IPS-NIHi7 (cell line): ENCODE measurements around the gene PABPC3.

ENCODE experiments used
- DNase-seq: peaks from one replicate; pipeline ENCODE4 v3.0.0; 2012; ENCODE audit warnings: mixed read lengths; ENCODE audit errors: extremely low spot score

The PABPC3 gene

GRCh38 chr13:25111585-25111956 is 15.6 kb downstream of the PABPC3 start:
- DNase-seq: no peak

DNA sequence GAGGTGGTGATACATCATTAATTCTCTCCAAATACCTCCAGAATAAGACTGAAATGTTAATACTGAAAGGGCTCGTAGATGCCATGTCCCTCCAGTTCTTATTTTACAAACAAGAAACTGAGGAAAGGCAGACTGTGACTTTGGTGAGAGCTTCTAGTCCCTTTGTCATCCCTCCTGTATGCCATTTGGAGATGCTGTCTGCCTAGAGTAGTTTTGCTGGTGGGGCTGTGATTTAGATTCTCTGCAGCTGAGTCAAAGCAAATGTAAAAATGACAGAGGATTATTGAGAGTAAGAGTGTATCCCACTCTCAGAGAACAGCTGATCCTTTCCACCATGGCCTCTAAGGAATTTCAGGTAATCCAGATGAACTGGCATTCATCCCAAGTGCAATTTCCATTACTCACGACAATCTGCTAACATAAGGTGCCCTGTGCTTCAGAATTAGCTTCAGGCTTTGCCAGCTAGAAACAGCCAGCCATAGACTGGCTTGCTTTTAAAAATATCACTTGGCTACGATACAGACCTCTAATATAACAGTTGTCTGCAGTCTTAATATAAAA is 16.8 kb downstream of the PABPC3 start:
- DNase-seq: no peak

DNA sequence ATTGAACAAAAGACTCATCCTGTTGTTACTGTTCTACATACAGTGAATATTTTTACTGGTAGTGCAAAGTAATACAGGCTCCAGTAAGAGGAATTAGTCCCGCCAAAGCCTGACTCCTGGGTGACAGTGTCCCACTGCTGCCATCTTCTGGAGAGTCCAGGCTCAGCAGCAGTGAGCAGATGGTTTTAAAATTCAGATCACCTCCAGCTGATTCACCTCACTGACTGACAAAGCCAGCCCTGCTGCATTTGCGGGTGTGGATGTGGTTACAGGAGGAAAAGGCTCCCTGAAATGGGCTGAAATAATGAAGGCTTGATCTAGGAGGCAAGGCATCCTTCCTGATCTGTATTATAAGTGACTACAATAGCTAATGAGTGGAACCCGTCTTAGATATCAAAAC is 18.3 kb downstream of the PABPC3 start:
- peak; percentile 83 for DNase-seq

DNA sequence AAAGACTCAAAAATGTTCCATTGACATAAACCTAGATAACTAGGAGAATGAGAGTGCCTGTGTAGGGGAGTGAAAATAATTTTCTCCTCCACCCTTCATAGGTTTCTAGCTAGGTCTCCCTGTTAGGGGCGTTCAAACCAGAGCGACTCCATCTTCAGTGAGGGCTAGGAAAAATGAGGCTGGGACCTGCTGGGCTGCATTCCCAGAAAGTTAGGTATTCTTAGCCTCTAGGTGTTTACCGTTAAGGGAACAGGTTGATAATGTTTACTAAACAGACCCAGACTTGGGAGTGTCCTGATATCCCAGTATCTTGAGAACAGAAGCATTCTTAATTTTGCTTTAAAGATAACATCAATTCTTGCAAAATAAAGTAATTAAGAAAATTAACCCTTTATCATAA is 20.1 kb downstream of the PABPC3 start:
- no peak for DNase-seq

GRCh38 chr13:25117312-25117711 is 21.4 kb downstream of the PABPC3 start:
- DNase-seq: no peak

DNA sequence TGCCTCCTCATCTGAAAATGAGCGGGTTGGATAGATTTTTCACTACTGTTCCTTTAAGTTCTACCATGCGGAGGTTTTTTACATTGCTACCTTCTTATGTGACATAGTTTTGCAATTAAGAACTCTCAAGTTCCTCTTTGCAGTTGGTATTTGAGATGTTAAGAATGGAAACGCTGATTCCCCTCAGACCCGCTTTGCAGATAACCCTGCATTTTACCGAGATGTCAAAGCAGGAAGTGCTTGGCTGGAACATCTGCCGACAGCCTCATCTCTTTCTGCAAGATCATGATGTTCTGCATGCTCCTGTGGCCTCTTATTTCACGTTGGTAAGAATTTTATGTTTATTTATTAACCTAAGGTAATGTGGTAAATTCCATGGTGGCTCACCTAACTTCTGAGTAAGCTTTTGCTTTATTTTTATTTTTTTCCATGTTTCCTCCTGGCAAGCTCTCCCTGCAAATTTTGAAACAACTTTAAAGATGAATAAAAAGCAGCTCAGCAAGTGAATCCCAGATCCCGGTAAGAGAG is 22.5 kb downstream of the PABPC3 start:
- no peak for DNase-seq

DNA sequence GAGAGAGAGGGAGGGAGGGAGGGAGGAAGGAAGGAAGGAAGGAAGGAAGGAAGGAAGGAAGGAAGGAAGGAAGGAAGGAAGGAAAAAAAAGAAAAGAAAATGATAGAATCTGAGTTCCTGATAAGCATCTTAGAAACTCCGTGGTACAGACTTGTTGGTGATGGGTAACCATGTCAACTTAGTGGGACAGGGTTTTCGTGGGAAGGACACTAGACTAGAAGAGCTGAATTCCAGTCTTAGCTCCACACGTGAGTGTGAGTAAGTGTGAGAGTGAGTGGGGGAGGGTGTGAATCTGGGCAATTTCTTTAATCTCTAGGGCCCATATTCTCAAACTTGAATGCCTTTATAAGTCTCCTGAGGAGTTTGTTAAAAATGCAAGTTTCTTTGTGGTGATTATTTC is 35.0 kb downstream of the PABPC3 start:
- DNase-seq: no peak

DNA sequence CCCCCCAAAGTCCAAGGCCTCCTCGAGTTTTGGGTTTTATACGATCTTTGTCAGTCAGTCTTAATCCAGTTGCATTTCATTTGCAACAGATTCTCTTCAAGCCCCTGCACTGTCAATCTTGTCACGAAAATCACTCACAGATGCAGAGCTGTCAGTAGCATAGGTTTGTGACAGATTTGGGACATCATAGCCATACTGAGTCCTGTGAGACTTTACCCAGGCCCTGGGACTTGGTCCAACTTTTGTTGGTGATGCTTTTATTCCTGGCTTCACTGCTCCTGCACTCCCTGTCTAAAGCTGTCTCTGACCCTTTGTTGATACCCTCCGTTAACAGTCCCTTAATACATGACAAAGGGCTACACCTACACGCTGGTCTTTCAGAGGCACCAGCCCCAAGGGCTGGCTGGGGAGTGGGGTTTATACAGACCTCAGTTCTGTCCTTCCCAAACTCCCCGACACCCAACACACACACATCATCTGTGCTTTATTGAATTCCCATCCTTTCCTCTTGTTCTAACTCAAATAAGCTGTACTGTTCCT is 36.0 kb downstream of the PABPC3 start:
- DNase-seq: peak; percentile 43

DNA sequence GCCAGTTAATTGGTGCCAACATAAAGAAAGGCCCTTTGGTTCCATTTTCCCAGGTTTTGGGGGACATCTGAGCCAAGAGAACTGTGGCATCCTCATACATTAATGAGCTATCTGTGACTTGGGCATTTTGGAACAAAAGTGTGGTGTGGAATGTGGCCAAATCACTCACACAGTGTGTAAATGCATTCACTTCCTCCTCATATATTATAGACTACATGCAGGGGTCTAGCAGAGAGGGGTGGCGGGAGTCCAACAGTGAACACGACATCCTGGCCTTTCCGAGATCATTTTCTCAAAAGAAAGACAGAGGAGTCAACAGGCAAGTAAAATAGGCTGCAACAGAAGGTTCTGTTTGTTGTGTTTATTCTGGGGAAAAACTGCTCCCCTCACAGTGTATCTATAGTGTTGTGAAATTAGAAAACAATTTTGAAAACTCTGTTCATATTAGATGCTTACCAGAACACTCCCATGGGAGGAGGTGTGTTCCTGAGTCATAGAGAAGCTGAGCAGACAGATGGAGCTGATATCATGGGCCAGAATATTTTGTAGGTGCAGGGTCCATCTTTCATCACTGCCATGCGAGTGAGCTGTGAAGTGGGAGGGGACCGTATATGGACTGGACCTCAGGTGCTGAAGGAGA is 36.9 kb downstream of the PABPC3 start:
- DNase-seq: no peak

DNA sequence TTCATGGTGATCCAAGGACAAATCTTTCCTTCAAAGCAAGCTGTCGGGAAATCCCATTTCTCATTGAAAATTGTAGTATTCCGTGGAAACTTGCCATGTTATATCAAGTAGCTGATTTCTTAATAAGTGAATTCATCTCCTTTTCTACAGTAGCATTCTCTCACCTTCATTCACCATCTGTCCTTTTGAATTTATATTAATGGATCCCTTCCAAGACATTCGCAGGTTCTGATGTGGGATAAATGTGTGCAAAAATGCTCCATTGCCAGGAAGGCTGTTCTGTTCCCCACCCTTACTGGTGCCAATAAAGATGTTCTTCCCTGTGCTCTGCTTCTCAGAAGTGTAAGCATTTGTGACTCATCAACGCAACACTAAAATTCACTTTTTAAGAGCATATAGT is 40.0 kb downstream of the PABPC3 start:
- DNase-seq: no peak

DNA sequence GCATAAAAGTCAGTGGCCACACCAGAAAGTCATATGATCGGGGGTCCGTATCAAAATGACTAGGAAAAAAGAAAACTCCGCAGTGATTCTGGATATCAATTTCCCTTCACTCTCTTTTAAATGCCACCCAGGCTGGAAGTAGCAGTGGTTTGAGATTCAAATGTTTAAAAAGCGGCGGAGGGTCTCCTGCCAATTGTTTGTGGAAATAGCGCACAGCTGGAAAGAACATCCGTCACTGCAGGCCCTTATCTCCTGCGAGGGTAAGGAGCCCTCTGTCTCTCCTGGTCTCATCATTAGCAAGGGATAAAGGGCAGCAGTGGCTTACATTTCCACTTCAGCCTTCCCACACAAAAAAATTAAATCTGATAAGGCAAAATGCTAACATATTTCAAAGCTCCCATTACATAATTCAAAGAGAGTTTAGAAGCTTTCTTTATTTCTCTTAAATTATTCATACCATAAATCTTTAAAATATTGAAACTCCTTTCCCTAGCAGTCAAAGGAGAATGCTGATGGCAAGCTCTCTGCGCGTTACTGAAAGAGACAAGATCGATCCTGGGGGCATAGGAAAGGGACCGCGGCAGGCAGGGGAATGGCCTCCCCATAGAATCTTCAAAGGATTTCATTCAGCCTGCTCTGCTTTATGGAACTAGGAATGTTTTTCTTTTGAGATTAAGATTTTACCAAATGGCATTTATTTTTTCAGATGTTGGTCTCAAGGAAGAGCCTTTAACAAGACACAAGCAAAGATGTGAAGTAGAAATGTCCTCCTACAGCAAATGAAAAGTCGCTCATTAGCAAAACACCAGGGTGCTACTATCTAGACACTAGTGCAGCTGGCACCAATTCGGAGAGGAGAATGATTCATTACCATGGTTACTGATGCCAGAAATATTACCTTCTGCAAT is 41.2 kb downstream of the PABPC3 start:
- DNase-seq: peak; percentile 53

DNA sequence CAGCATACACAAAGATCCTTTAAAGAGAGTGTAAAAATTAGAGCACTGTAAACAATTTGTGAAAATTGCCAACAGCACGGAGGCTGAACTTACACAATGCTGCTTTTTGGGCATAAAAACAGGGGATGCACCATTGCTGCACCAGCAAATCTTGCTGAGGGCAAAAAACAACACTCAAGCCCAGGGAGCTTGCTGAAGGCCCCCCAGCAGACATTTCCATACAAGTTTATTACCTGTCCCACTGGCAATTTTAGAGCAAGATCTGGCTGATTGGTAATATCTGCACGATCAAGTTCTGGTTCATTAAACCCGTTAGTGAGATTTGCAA is 41.8 kb downstream of the PABPC3 start:
- DNase-seq: no peak

DNA sequence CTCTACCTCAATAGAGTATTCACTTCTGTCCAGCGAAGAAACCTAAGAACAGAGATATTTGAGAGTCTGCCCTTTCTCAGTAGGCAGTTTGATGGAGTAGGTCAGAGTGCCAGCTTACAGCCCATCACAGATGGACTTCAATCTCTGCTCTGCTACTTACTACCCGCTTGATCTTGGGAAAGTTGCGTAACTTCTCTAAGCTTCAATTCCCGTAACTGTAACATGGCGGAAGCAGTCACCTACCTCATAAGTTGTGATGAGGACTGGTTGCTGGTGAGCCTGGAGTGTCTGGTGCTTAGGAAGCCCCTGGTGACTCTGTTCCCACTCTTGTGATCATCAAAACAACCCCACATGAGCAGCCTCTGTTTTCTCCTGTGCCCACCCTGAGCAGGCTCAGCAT is 45.1 kb downstream of the PABPC3 start:
- peak; percentile 1 for DNase-seq

DNA sequence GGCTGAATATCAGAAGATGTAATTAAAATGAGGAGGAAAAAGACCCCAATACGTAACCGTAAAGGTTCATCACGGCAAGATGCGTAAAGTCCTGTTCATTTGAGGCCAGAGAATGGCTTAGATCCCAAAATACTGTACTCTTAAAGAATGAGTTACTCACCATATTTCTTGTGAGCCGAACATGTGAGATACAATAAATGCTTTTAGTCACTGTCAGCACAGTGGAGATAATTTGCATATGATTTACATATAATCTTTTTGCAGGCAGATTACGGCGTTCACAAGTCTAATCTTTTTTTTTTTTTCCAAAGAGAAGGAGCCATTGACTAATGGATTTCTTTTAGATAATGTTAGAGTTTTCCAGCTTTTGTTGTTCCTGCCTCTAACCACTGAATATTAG is 47.8 kb downstream of the PABPC3 start:
- no peak for DNase-seq

DNA sequence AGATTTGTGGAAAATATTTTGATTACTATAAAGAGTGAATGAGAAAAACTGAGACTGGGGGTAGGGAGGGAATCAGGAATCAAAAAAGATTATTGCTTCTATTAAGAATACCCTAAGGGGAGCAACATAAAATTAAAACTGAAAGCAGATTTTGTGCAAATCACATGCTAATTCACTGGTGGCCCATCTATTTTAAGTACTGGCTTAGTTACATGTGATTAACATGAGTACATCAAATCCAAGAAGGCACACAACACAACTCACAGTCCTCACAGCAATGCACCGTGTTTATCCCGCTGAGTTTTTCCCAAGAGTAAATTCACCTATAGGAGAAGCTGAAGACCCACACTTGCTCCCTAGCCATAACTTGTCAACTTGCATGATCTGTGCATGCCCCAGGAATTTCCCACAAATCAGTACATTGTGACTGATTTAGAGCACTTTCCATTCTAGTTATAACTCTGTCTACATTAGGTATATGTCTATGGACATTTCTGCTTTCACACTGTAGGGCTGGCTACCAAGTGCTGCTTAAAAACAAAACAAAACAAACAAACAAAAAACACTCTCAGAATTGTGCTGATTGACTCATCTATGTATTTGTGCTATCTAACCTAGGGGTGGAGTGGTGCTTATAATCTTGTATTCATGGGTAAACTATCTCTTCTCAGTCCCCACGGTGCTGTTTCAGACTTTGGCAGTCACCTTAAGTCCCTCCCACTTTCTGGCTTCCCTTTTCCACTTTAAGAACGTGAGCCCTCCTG is 51.9 kb downstream of the PABPC3 start:
- no peak for DNase-seq

GRCh38 chr13:25148402-25148771 is 52.5 kb downstream of the PABPC3 start:
- no peak for DNase-seq
